ENCODE results near the gene RPTN.

Gene RPTN

DNA sequence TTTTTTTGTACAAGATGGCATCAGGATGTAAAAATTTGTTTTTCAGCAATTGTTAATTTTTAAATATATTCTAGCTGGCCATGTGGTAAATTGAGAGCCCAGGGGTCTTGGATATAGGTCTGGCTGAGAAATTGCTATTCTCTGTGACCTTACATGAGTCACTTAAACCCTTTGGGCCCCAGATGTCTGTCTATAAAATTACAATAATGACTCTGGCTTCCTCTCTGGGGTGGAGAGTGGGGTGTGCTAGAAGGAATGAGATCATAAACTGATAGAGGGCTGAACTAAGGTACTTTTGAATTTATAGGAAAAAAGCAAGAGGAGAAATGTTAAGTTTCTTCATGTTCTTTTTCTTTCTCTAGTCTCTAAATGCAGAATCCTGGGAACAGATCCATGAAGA lies 31.4 kb downstream of the RPTN start:
- TF ChIP-seq ZFX (IDR thresholded peaks at IDR 0.05) = no peak
- TF ChIP-seq, protein P1, sequence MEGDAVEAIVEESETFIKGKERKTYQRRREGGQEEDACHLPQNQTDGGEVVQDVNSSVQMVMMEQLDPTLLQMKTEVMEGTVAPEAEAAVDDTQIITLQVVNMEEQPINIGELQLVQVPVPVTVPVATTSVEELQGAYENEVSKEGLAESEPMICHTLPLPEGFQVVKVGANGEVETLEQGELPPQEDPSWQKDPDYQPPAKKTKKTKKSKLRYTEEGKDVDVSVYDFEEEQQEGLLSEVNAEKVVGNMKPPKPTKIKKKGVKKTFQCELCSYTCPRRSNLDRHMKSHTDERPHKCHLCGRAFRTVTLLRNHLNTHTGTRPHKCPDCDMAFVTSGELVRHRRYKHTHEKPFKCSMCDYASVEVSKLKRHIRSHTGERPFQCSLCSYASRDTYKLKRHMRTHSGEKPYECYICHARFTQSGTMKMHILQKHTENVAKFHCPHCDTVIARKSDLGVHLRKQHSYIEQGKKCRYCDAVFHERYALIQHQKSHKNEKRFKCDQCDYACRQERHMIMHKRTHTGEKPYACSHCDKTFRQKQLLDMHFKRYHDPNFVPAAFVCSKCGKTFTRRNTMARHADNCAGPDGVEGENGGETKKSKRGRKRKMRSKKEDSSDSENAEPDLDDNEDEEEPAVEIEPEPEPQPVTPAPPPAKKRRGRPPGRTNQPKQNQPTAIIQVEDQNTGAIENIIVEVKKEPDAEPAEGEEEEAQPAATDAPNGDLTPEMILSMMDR (conservative IDR thresholded peaks at IDR 0.05) = no peak

DNA sequence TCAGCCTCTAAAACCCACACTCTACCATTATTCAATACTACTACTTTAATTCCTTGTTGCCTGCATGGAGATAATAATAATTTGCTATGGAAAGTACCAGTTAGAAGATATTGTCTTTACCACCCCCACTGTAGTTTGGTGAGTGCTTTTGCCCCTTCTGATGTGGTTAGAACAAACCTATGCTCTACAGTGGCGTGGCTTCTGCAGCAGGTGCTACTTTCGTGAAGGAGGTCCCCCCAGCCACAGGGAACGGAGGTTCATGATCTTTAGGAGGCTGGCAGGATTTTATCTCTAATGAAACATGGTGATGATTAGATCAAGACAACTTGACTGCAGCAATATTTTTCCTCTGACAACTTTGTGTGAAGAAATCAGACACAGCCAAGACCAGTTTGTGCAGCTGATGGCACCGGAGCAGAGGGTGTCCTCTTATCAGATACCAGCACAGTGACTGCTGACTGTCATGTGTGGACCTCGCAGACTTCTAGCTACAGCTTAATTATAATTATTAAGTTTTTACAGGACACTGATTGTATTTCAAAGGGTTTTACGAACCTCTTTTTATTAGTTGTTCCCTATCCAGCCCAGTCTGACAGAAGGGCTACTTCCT lies 33.1 kb downstream of the RPTN start:
- TF ChIP-seq, protein P1 (conservative IDR thresholded peaks at IDR 0.05) = no peak
- TF ChIP-seq ZFX (IDR thresholded peaks at IDR 0.05) = no peak
- H3K27ac ChIP-seq = no peak overlapping the region

More for the DNA sequence above, 31.4 kb downstream of the RPTN start:
- no peak overlapping the region for H3K27ac ChIP-seq

DNA sequence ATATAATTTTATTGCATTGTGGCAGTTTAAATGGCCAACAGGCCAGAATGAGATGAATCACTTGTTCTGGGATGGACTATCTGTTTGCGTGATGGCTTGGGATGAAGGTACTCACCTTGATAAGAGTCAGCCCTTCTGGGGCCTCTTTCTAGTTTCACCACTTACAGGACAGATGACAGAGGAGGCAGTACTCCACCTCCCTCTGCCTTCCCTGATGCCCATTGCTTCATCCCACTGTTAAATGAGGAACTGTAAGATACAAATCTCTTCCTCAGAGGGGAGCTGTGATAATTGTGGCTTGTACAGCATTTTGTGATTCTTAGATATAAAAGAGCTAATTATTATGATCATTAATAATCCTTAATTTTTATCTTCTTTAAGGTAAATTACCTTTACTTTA lies 40.1 kb downstream of the RPTN start:
- H3K27ac ChIP-seq = no peak overlapping the region
- TF ChIP-seq, protein P1 (conservative IDR thresholded peaks at IDR 0.05) = no peak
- TF ChIP-seq ZFX (IDR thresholded peaks at IDR 0.05) = no peak

DNA sequence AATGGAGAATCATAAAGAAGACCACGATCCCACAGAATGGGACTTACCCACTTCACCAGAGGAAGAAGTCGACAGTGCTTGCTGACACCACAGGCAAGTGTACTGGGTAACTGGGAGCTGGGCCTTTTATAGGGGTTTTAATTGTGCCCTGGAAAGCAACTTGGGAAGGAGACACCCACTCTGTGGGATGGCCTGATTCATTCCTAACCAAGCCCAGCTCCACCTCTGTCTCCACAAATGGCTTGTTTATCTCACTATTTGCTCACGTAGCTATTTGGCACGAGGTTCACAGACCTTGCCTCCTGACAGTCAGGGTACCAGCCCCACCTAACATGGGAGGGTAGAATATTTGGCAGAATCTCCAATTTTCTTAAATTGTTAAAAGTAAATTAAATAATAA lies 43.7 kb downstream of the RPTN start, which contains the start of gene TCHH:
TCHH (minus strand) TSS at position 101 of the 400 bp plus-strand sequence. CDS start 1,364 bp downstream, outside the sequence.
- no peak within 1 kb of the TSS for H3K27ac ChIP-seq
- TF ChIP-seq, protein P1 (conservative IDR thresholded peaks at IDR 0.05) = no peak
- no peak for TF ChIP-seq ZFX (IDR thresholded peaks at IDR 0.05)

DNA sequence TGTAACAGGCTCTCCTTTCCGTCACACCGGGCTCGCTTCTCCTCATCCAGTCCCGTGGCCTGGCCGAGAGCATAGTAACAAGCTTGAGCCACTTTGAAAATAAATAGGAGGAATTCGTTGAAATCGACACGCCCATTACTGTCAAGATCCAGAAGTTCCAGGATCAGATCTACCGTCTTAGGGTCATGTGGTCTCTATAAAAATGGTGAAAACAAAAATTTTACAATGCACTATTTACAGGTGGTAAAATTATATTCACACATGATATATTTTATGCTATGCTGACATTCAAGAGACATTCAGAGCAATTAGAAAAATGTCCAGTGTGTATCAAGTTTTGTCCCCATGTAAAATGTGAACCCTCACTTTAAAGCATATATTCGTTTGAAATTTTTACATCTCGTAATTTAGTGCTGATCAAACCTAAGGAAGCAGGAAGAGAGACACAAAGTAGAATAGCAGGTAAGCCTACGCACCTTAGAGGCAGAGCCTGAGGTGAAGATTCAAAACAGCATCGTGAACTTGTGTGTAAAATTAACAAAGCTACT lies 46.1 kb downstream of the RPTN start:
- TF ChIP-seq, protein P1 (conservative IDR thresholded peaks at IDR 0.05) = no peak
- no peak for TF ChIP-seq ZFX (IDR thresholded peaks at IDR 0.05)
- no peak overlapping the region for H3K27ac ChIP-seq

DNA sequence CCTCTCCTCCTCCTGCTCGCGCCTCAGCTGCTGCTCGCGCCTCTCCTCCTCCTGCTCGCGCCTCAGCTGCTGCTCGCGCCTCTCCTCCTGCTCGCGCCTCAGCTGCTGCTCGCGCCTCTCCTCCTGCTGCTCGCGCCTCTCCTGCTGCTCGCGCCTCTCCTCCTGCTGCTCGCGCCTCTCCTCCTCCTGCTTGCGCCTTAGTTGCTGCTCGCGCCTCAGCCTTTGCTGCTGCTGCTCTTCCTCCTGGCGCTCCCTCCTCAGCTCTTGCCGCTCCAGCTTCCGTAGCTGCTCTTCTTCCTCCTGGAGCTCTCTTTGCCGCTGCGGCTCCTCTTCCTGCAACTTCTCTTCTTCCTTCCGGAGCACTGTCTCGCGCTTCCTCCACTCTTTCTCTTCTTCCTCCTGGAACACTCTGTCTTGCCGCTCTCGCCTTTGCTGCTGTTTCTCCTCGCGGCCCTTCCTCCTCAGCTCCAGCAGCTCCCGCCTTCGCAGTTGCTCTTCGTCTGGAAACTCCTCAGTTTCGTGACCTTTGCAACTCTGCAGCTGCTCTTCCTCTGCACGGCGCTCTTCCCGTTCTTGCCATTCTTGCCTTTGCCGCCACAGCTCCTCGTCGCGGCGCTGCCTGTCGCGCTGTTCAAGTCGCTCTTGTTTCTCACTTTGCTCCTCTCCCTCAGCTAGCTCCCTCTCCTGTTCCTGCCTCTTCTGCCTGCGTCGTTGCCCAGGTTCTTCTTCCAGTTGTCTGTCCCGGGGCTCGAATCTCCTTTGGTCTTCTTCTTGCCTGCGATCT lies 46.7 kb downstream of the RPTN start:
- no peak overlapping the region for H3K27ac ChIP-seq
- no peak for TF ChIP-seq ZFX (IDR thresholded peaks at IDR 0.05)
- TF ChIP-seq, protein P1 (conservative IDR thresholded peaks at IDR 0.05) = no peak

DNA sequence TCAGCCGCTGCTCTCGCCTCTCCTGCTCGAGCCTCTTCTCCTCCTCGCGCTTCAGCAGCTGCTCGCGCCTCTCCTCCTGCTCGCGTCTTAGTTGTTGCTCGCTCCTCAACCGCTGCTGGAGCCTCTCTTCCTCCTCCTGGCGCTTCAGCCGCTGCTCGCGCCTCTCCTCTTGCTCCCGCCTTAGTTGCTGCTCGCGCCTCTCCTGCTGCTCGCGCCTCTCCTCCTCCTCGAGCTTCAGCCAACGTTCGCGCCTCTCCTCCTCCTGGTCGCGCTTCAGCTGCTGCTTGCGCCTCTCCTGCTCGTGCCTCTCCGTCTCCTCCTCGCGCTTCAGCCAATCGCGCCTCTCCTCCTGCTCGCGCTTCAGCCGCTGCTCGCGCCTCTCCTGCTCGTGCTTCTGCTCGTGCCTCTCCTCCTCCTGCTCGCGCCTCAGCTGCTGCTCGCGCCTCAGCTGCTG lies 47.5 kb downstream of the RPTN start:
- H3K27ac ChIP-seq = no peak overlapping the region
- TF ChIP-seq ZFX (IDR thresholded peaks at IDR 0.05) = no peak
- TF ChIP-seq, protein P1 (conservative IDR thresholded peaks at IDR 0.05) = no peak
